Adrenal gland (tissue), 12 donors: ENCODE measurements around the gene ULK3. TPM values are rescaled to one million over a fixed set of nuclear protein-coding genes. Genes with fewer than 3 reads are reported as not detected.

Source experiments
- DNase-seq, 7 donors: peaks; one replicate each; pipeline ENCODE4 v3.0.0-alpha.2; 2019 to 2020
- H3K27ac ChIP-seq, 5 donors: fragments of 200-600 bp; sonication (generic) in 4 of 5; 1 replicate in 3 of 5; 2 replicates in 2 of 5; pipeline versions ENCODE4 v1.5.1 to v1.8.0; 2016 to 2020; ENCODE audit warnings: mild to moderate bottlenecking in 1 of 5
- H3K27me3 ChIP-seq: fragments of 200-600 bp; 2 replicates; pipeline ENCODE4 v1.8.0; 2021
- H3K36me3 ChIP-seq, 2 donors: fragments of 200-600 bp; replicated peaks in 1 of 2; 1 replicate in 1 of 2; 2 replicates in 1 of 2; pipeline versions ENCODE4 v1.5.1 to v1.8.0; 2018 to 2022
- H3K4me1 ChIP-seq, 2 donors: fragments of 200-600 bp; replicated peaks in 1 of 2; 1 replicate in 1 of 2; 2 replicates in 1 of 2; pipeline versions ENCODE4 v1.5.1 to v1.8.0; 2018 to 2021
- H3K4me3 ChIP-seq, 4 donors: fragments of 200-600 bp; sonication (generic) in 3 of 4; one replicate each; pipeline ENCODE4 v1.5.1; 2016 to 2018
- H3K9me3 ChIP-seq, 3 donors: fragments of 200-600 bp; sonication (generic) in 1 of 3; replicated peaks in 1 of 3; 1 replicate in 2 of 3; 2 replicates in 1 of 3; pipeline versions ENCODE4 v1.5.1 to v1.8.0; 2016 to 2021
- POLR2A ChIP-seq, 2 donors: fragments of 450-650 bp; IDR thresholded peaks; one replicate each; pipeline ENCODE4 v1.6.1; 2017; ENCODE audit warnings: antibody characterized with exemption in 2 of 2, mild to moderate bottlenecking in 2 of 2, moderate library complexity in 1 of 2
- WGBS, 4 donors: extraction: QIAGEN DNeasy Blood & Tissue Kit in 2 of 4; methylation state at CpG; one replicate each; pipeline versions ENCODE4 v1.1.5 to v1.1.7; 2013 to 2017; 5-methylcytosine and 5-hydroxymethylcytosine counted together
- intact Hi-C, 2 donors: fragments of 100-400 bp; cut with DNase I; formaldehyde crosslinking; loops; one replicate each; pipeline versions ENCODE4 v1.14.1 to v1.15.0; 2022 to 2023
- polyA plus RNA-seq, 3 donors: library from polyadenylated mRNA; stranded (reverse); fragments of 200-250 nt in 2 of 3; fragments of 350-450 nt in 1 of 3; fragmentation: Illumina TruSeq in 1 of 3; extraction: RNeasy Lipid Tissue Mini Kit (QIAGEN cat#74804) in 1 of 3; gene quantifications; one replicate each; pipeline ENCODE4 v1.2.3, GENCODE V29; 2013 to 2014
- total RNA-seq, 9 donors: library from RNA; depleted of rRNA in 4 of 9; stranded (reverse); fragments of >200 nt in 4 of 9; fragments of 120-200 nt in 1 of 9; fragmentation: NEBNext Ultra II Directional in 1 of 9; extraction: Animal tissue kit (Norgen Biotek cat#: 25700) in 1 of 9; gene quantifications; one replicate each; pipeline versions ENCODE4 v1.1.0 to v1.2.4, GENCODE V29; 2013 to 2023
- TF ChIP-seq, protein P1 (sequence below), 6 experiments: fragments of 450-650 bp in 4 of 6; fragments of 200-600 bp in 2 of 6; sonication (generic) in 1 of 6; IDR thresholded peaks; 1 replicate in 5 of 6; 2 replicates in 1 of 6; pipeline versions ENCODE4 v1.5.1 to v1.8.0; 2016 to 2021; ENCODE audit warnings: antibody characterized with exemption in 6 of 6, mild to moderate bottlenecking in 2 of 6, moderate library complexity in 1 of 6
- donor health status: healthy with polysubstance abuse.
- donor health status: Bipolar disorder and iron deficiency.
- donor health status: DM: yes; HTN: yes; CAD: no.
- donor health status: DM: no; HTN: no; CAD: no.
- donor health status: DM: no; HTN: no; CAD: no.
- donor health status: DM: yes; HTN: yes; CAD: no.

Gene ULK3
- total and polyA plus RNA-seq, 12 donors, result 21.7 to 126 (median 52.5) TPM

DNA sequence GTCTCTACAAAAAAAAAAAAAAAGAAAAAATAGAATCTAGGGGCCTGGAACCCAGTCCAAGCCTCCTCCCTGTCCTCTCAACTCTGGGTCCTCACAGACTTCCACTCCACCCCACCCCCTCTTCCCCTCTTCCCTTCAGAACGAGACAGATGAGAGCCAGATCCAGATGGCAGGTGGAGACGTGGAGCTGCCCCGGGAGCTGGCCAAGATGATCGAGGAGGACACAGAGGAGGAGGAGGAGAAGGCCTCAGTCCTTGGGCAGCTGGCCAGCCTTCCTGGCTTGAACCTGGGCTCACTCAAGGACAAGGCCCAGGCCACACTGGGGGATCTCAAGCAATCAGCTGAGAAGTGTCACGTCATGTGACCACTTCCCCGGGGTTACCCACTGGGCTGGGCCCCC lies 13.0 kb downstream of the ULK3 start:
- Histone ChIP-seq H3K27ac (no peak overlapping the region), H3K4me3 (no peak overlapping the region), H3K27me3 (no peaks in the 10 kb centered on the region), H3K36me3 (no peaks in the 10 kb centered on the region), H3K4me1 (peaks cover 0 to 3% of the 10 kb centered on the region in 2 donors), H3K9me3 (no peaks in the 10 kb centered on the region)
- TF ChIP-seq POLR2A (IDR thresholded peaks at IDR 0.05), result no peak
- TF ChIP-seq, protein P1, sequence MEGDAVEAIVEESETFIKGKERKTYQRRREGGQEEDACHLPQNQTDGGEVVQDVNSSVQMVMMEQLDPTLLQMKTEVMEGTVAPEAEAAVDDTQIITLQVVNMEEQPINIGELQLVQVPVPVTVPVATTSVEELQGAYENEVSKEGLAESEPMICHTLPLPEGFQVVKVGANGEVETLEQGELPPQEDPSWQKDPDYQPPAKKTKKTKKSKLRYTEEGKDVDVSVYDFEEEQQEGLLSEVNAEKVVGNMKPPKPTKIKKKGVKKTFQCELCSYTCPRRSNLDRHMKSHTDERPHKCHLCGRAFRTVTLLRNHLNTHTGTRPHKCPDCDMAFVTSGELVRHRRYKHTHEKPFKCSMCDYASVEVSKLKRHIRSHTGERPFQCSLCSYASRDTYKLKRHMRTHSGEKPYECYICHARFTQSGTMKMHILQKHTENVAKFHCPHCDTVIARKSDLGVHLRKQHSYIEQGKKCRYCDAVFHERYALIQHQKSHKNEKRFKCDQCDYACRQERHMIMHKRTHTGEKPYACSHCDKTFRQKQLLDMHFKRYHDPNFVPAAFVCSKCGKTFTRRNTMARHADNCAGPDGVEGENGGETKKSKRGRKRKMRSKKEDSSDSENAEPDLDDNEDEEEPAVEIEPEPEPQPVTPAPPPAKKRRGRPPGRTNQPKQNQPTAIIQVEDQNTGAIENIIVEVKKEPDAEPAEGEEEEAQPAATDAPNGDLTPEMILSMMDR (IDR thresholded peaks at IDR 0.05), result no peak
- 32 to 55% (median 38%) methylated on average over 4 to 6 of the region's 6 CpGs for WGBS, 4 donors
- peak in 1 of 7 donors; percentile 25 for DNase-seq
- intact Hi-C loops, result no loop called here

DNA sequence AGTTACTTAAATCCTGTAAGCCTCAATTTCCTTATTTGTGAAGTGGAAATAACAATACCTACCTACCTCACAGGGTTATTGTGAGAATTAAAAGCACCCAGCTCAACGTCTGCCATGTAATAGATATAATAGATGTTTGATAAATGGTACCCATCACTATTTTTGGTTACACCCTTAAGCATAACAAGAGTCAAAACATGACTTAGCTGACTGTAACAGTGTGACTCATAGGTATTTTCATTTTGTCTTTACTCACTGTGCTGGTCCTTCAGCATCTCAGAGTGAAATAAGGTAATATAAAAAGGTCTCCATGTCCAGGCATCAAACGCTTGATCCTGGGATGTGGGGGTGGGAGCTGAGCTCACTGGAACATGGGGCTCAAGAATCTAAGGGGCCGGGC lies 13.5 kb downstream of the ULK3 start:
- H3K4me3 ChIP-seq, result no peak overlapping the region
- H3K27me3 ChIP-seq, result no peaks in the 10 kb centered on the region
- 62 to 78% (median 73%) methylated on average over 3 of the region's 3 CpGs for WGBS, 4 donors
- H3K36me3 ChIP-seq, result no peaks in the 10 kb centered on the region
- no peak for DNase-seq
- intact Hi-C loops, result no loop called here
- peaks cover 0 to 3% of the 10 kb centered on the region in 2 donors for H3K4me1 ChIP-seq
- H3K9me3 ChIP-seq, result no peaks in the 10 kb centered on the region
- no peak for TF ChIP-seq POLR2A (IDR thresholded peaks at IDR 0.05)
- TF ChIP-seq, protein P1 (IDR thresholded peaks at IDR 0.05), result no peak
- no peak overlapping the region for H3K27ac ChIP-seq

DNA sequence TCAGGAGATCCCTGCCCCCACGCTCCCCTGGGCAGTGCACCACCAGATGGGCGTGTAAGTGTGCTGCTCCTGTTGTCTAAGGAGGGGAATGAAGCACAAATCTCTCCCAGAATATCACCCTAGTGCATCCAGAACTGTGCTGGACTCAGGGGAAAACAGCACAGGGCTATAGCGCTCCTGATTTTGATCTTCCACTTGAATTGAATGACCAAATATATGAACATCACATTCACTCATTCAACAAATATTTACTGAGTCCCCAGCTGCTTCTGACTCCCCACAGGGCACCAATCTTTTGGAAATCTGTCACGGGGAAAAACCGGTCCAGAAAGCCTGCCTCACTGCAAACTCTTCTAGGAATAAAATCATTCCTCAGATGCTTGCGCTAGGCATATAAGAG lies 14.1 kb downstream of the ULK3 start:
- no peaks in the 10 kb centered on the region for H3K9me3 ChIP-seq
- H3K4me1 ChIP-seq, result peaks cover 0 to 3% of the 10 kb centered on the region in 2 donors
- no peak for DNase-seq
- H3K4me3 ChIP-seq, result no peak overlapping the region
- WGBS, 4 donors, result 80 to 84% (median 83%) methylated on average over 5 to 6 of the region's 6 CpGs
- no peak overlapping the region for H3K27ac ChIP-seq
- no peaks in the 10 kb centered on the region for H3K36me3 ChIP-seq
- TF ChIP-seq, protein P1 (IDR thresholded peaks at IDR 0.05), result no peak
- TF ChIP-seq POLR2A (IDR thresholded peaks at IDR 0.05), result no peak
- no peaks in the 10 kb centered on the region for H3K27me3 ChIP-seq
- intact Hi-C loops, result no loop called here

DNA sequence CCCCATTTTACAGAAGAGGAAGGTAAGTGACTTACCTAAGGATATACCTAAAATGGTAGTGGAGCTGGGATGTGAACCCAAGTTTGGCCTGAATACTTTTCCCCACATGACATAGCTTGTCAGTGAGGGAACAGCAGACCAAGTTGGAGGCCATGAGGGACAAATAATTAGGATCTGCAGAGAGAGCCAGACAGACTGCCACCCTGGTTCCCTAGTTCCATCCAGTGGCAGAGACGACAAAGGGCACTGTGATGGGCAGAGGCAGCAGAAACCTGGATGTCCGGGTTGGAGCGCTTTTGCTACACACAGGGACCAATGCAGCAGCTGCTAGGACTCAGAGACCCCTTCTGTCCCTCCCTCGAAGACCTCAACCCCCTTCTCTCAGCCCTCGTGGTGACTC lies 15.3 kb downstream of the ULK3 start:
- TF ChIP-seq POLR2A (IDR thresholded peaks at IDR 0.05), result no peak
- TF ChIP-seq, protein P1 (IDR thresholded peaks at IDR 0.05), result no peak
- 48 to 63% (median 55%) methylated on average over 4 to 5 of the region's 5 CpGs for WGBS, 4 donors

More for the DNA sequence above, 15.3 kb downstream of the ULK3 start:
- intact Hi-C loops, result no loop called here
- Histone ChIP-seq H3K36me3 (no peaks in the 10 kb centered on the region), H3K4me3 (no peak overlapping the region), H3K4me1 (peaks cover 0 to 3% of the 10 kb centered on the region in 2 donors), H3K9me3 (no peaks in the 10 kb centered on the region), H3K27me3 (no peaks in the 10 kb centered on the region), H3K27ac (no peak overlapping the region)
- DNase-seq, result no peak
